HG03175 (cell line): ENCODE results near the gene ZDHHC14.

Experiments
- ATAC-seq: cut with Tn5 transposase; IDR thresholded peaks from one replicate; pipeline ENCODE4 v1.9.1; 2021; ENCODE audit warnings: mild to moderate bottlenecking, moderate library complexity; ENCODE audit not compliant: unreplicated experiment

The ZDHHC14 gene

GRCh38 chr6:157632821-157633220, 251.8 kb downstream of the ZDHHC14 start:
- ATAC-seq: no peak

GRCh38 chr6:157634546-157634945, 253.6 kb downstream of the ZDHHC14 start:
- no peak for ATAC-seq

GRCh38 chr6:157635388-157636244, 254.6 kb downstream of the ZDHHC14 start:
- no peak for ATAC-seq

- no peak for ATAC-seq
Observed at GRCh38 chr6:157637516-157637915, 256.5 kb downstream of the ZDHHC14 start.

- ATAC-seq: no peak
Observed at GRCh38 chr6:157637941-157638662, 257.1 kb downstream of the ZDHHC14 start.

GRCh38 chr6:157638779-157639178, 257.8 kb downstream of the ZDHHC14 start:
- ATAC-seq: no peak

GRCh38 chr6:157640746-157641451, 259.9 kb downstream of the ZDHHC14 start:
- ATAC-seq: no peak

- ATAC-seq: no peak
Observed at GRCh38 chr6:157641837-157642236, 260.8 kb downstream of the ZDHHC14 start.

GRCh38 chr6:157642736-157643135, 261.7 kb downstream of the ZDHHC14 start:
- ATAC-seq: no peak

GRCh38 chr6:157644043-157644810, 263.2 kb downstream of the ZDHHC14 start:
- ATAC-seq: no peak

- ATAC-seq: no peak
Observed at GRCh38 chr6:157645201-157645795, 264.3 kb downstream of the ZDHHC14 start.

- no peak for ATAC-seq
Observed at GRCh38 chr6:157646012-157646411, 265.0 kb downstream of the ZDHHC14 start.

GRCh38 chr6:157647261-157647915, 266.4 kb downstream of the ZDHHC14 start:
- no peak for ATAC-seq

- no peak for ATAC-seq
Observed at GRCh38 chr6:157648561-157648960, 267.6 kb downstream of the ZDHHC14 start.

- ATAC-seq: no peak
Observed at GRCh38 chr6:157649311-157650260, 268.6 kb downstream of the ZDHHC14 start.

- ATAC-seq: no peak
Observed at GRCh38 chr6:157650261-157650640, 269.3 kb downstream of the ZDHHC14 start.

GRCh38 chr6:157650801-157651200, 269.8 kb downstream of the ZDHHC14 start:
- no peak for ATAC-seq

GRCh38 chr6:157651731-157652490, 270.9 kb downstream of the ZDHHC14 start:
- no peak for ATAC-seq
